Measurements from ENCODE around the gene MERTK. TPM values are rescaled to one million over a fixed set of nuclear protein-coding genes. Genes with fewer than 3 reads are reported as not detected.
A peak's percentile ranks its signal among the peaks of the same experiment; 100 is the strongest.

The MERTK gene
- total and polyA plus RNA-seq, 12 donors: 23.3 to 152 (median 75.3) TPM

DNA sequence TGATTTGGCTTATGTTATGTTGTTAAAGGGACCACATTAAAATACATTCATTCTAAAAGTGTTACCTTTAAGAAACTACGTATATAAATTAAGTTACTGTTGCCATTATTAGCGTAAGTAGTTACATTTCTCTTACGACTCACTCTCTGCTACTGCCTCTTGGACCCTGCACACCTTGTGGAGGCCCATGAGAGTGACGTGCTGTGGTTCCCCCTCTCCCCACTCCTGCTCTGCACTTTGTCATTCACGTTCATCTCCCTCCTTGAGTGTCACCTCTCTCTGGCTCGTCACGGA, 830 bp upstream of the MERTK start:
- WGBS, 4 donors: 5 to 13% (median 8%) methylated on average over 7 of the region's 7 CpGs
- intact Hi-C loops (cut with DNase I): loop anchor here (5.0 to 10.0 kb wide), 2 partner anchors 150 to 367 kb away; no protein-coding TSS in a partner anchor
- Histone ChIP-seq H3K9me3 (replicated peaks in 1 of 3) (no peaks in the 10 kb centered on the region), H3K4me3 (peak overlapping the region in 2 of 4 donors; percentile 76 to 97), H3K27me3 (no peaks in the 10 kb centered on the region), H3K36me3 (replicated peaks in 1 of 2) (peaks cover 0 to 6% of the 10 kb centered on the region in 2 donors), H3K27ac (peak overlapping the region; percentile 42 to 95 (median 84)), H3K4me1 (replicated peaks in 1 of 2) (peaks cover 0 to 40% of the 10 kb centered on the region in 2 donors)
- DNase-seq: no peak
- no peak for TF ChIP-seq POLR2A (IDR thresholded peaks at IDR 0.05)

DNA sequence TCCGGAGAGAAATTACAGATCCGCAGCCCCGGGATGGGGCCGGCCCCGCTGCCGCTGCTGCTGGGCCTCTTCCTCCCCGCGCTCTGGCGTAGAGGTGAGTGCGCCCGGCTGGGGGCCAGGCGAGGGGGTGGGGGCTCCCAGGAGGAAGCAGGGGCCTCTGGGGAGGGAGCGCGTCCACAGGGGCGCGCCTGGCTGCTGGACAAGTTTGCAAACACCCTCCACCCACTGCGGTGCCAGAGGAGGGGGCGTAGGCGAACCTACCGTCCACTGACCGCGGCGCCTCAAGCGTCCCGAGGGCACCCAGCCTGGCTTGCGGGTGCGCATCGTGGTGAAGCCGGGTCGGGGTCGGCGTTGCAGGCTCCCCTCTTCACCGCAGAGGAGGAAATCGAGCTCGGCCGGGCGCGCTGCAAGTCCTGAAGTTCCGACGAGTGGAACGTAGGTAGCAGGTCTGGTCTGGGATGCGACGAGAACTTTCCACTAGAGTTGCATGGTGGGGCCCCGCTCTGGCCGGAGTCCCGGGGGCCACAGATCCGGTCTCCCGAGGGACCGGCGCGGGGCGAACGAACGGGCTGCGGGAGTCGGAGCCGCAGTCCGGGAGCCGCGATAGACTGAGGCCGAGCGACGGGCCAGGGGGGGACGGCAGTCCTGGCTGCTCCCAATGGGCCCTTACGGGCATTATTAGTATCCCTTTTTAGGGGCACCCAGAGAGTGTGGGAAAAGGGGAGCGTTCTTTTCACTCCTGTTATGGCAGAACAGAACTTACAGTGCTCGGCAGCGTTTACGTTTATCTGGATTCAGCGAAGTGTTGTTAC, 502 bp downstream of the MERTK start:
- H3K4me1 ChIP-seq (replicated peaks in 1 of 2): peaks cover 0 to 45% of the 10 kb centered on the region in 2 donors
- H3K9me3 ChIP-seq (replicated peaks in 1 of 3): no peaks in the 10 kb centered on the region
- 1 to 2% (median 1%) methylated on average over 5 to 70 of the region's 70 CpGs for WGBS, 4 donors
- H3K36me3 ChIP-seq (replicated peaks in 1 of 2): peaks cover 0 to 6% of the 10 kb centered on the region in 2 donors
- DNase-seq: peak in 3 of 7 donors; percentile 35 to 54 (median 49)
- intact Hi-C loops (cut with DNase I): loop anchor here (5.0 to 10.0 kb wide), 2 partner anchors 148 to 366 kb away; no protein-coding TSS in a partner anchor
- H3K27ac ChIP-seq: peak overlapping the region; percentile 36 to 95 (median 85)
- TF ChIP-seq POLR2A (IDR thresholded peaks at IDR 0.05): no peak
- TF ChIP-seq, protein P1, sequence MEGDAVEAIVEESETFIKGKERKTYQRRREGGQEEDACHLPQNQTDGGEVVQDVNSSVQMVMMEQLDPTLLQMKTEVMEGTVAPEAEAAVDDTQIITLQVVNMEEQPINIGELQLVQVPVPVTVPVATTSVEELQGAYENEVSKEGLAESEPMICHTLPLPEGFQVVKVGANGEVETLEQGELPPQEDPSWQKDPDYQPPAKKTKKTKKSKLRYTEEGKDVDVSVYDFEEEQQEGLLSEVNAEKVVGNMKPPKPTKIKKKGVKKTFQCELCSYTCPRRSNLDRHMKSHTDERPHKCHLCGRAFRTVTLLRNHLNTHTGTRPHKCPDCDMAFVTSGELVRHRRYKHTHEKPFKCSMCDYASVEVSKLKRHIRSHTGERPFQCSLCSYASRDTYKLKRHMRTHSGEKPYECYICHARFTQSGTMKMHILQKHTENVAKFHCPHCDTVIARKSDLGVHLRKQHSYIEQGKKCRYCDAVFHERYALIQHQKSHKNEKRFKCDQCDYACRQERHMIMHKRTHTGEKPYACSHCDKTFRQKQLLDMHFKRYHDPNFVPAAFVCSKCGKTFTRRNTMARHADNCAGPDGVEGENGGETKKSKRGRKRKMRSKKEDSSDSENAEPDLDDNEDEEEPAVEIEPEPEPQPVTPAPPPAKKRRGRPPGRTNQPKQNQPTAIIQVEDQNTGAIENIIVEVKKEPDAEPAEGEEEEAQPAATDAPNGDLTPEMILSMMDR (IDR thresholded peaks at IDR 0.05): no peak
- H3K4me3 ChIP-seq: peak overlapping the region; percentile 76 to 97 (median 87)
- no peaks in the 10 kb centered on the region for H3K27me3 ChIP-seq

DNA sequence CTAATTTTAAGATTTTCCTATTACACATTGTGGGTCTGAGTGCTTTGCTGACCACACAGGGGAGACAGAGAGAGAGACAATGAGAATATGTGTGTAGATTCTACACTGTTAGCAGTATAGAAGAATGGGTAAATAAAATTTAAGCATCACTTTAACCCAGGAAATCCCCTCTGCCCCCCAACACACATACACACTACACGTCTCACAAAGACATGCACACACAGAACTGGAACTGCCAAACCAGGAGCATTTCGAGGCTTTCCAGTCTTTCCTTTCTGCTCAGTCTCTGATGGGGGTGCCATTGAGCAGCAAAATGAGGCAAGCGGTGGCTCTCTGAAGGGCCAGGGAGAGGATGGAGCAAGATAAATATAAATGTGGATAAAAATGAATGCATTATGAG, 2.5 kb downstream of the MERTK start:
- Histone ChIP-seq H3K9me3 (replicated peaks in 1 of 3) (no peaks in the 10 kb centered on the region), H3K27me3 (no peaks in the 10 kb centered on the region), H3K4me1 (replicated peaks in 1 of 2) (peaks cover 5 to 63% of the 10 kb centered on the region in 2 donors), H3K27ac (peak overlapping the region in 3 of 5 donors; percentile 45 to 95 (median 84)), H3K36me3 (replicated peaks in 1 of 2) (peaks cover 0 to 6% of the 10 kb centered on the region in 2 donors), H3K4me3 (peak overlapping the region in 1 of 4 donors; percentile 76)
- 2 to 16% (median 7%) methylated on average over 3 of the region's 3 CpGs for WGBS, 4 donors
- peak in 4 of 7 donors; percentile 52 to 67 (median 59) for DNase-seq
- intact Hi-C loops (cut with DNase I): loop anchor here (10.0 kb wide), 2 partner anchors 64 to 124 kb away; no protein-coding TSS in a partner anchor
- TF ChIP-seq, protein P1 (IDR thresholded peaks at IDR 0.05): peak in 5 of 6 experiments; percentile 15 to 46 (median 37)
- no peak for TF ChIP-seq POLR2A (IDR thresholded peaks at IDR 0.05)

DNA sequence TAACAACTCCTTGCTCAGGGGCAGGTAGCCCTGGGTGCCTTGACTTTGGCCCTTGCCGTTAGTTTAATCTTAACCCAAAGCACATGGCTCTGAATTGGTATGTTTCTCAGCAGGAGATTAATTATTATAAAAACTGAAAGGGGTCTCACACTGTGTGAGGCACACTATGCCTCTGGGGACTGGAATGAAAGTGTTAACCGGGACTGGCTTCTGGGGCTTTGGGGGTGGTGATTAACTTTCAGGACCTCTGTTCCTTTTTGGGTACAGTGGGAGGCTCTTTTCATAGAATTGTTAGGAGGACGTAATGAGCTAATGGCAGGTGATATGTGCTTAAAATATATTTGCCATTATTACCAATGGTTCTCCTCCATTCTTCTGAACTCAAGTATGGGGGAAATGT, 5.1 kb downstream of the MERTK start:
- no peaks in the 10 kb centered on the region for H3K9me3 ChIP-seq (replicated peaks in 1 of 3)
- peaks cover 0 to 6% of the 10 kb centered on the region in 2 donors for H3K36me3 ChIP-seq (replicated peaks in 1 of 2)
- 54 to 75% (median 60%) methylated on average over 3 of the region's 3 CpGs for WGBS, 4 donors
- H3K27me3 ChIP-seq: no peaks in the 10 kb centered on the region
- peak overlapping the region in 2 of 5 donors; percentile 23 to 52 for H3K27ac ChIP-seq
- H3K4me1 ChIP-seq (replicated peaks in 1 of 2): peaks cover 14 to 74% of the 10 kb centered on the region in 2 donors
- TF ChIP-seq, protein P1 (IDR thresholded peaks at IDR 0.05): no peak
- TF ChIP-seq POLR2A (IDR thresholded peaks at IDR 0.05): no peak
- DNase-seq: peak in 1 of 7 donors; percentile 23
- intact Hi-C loops (cut with DNase I): loop anchor here (10.0 kb wide), 2 partner anchors 61 to 121 kb away; no protein-coding TSS in a partner anchor
- peak overlapping the region in 1 of 4 donors; percentile 28 for H3K4me3 ChIP-seq
